ENCODE measurements around the gene RMC1.

The RMC1 gene

GRCh38 chr18:23502516-23503037 lies 734 bp upstream of the RMC1 start:
- no peaks in the 10 kb centered on the region for H3K9me2 ChIP-seq (replicated peaks; ENCODE audit: insufficient read depth, low read length)
- H3K27me3 ChIP-seq (ENCODE audit: low read length): no peaks in the 10 kb centered on the region
- H3K4me2 ChIP-seq (ENCODE audit: low read depth, low read length, poor library complexity, severe bottlenecking): peak overlapping the region; percentile 76
- no peak for TF ChIP-seq EZH2phosphoT487 (conservative IDR thresholded peaks at IDR 0.05; ENCODE audit: low read length)
- no peak for TF ChIP-seq CTCF (IDR thresholded peaks at IDR 0.05; ENCODE audit: insufficient read depth, low read length, poor library complexity, severe bottlenecking)
- H3K36me3 ChIP-seq (ENCODE audit: low read length): peaks cover 11% of the 10 kb centered on the region; the same call in 1 of the 2 replicates
- peak overlapping the region; percentile 70 for H3K27ac ChIP-seq (ENCODE audit: low read depth, low read length)
- peaks cover 41% of the 10 kb centered on the region for H3K79me2 ChIP-seq (ENCODE audit: insufficient read depth, low read length)
- H4K20me1 ChIP-seq (ENCODE audit: low read depth, low read length): no peaks in the 10 kb centered on the region; the same call in 1 of the 2 replicates
- peak overlapping the region; percentile 95 for H3K9ac ChIP-seq (ENCODE audit: low read length)
- H3K9me3 ChIP-seq (ENCODE audit: insufficient read depth, low read length): no peaks in the 10 kb centered on the region
- peaks cover 28% of the 10 kb centered on the region for H3F3A ChIP-seq (ENCODE audit: insufficient read depth)
- H3K4me3 ChIP-seq (ENCODE audit: insufficient read depth, low read length, poor library complexity, severe bottlenecking): peak overlapping the region; percentile 98
- peak overlapping the region; percentile 47 for H2AFZ ChIP-seq (ENCODE audit: low read depth, low read length, severe bottlenecking)

GRCh38 chr18:23503963-23504344 lies 643 bp downstream of the RMC1 start:
- H3F3A ChIP-seq (ENCODE audit: insufficient read depth): peaks cover 18% of the 10 kb centered on the region; the same call in 1 of the 2 replicates
- no peaks in the 10 kb centered on the region for H3K27me3 ChIP-seq (ENCODE audit: low read length)
- H3K79me2 ChIP-seq (ENCODE audit: insufficient read depth, low read length): peaks cover 53% of the 10 kb centered on the region
- peak overlapping the region; percentile 70 for H2AFZ ChIP-seq (ENCODE audit: low read depth, low read length, severe bottlenecking)
- peak overlapping the region; percentile 66 for H3K4me2 ChIP-seq (ENCODE audit: low read depth, low read length, poor library complexity, severe bottlenecking)
- no peaks in the 10 kb centered on the region; the same call in 1 of the 2 replicates for H4K20me1 ChIP-seq (ENCODE audit: low read depth, low read length)
- H3K4me3 ChIP-seq (ENCODE audit: insufficient read depth, low read length, poor library complexity, severe bottlenecking): peak overlapping the region; percentile 98
- peak overlapping the region; percentile 95 for H3K9ac ChIP-seq (ENCODE audit: low read length)
- no peaks in the 10 kb centered on the region for H3K9me3 ChIP-seq (ENCODE audit: insufficient read depth, low read length)
- peaks cover 23% of the 10 kb centered on the region; the same call in 1 of the 2 replicates for H3K36me3 ChIP-seq (ENCODE audit: low read length)
- peak overlapping the region; percentile 55 for H3K27ac ChIP-seq (ENCODE audit: low read depth, low read length)
- TF ChIP-seq EZH2phosphoT487 (conservative IDR thresholded peaks at IDR 0.05; ENCODE audit: low read length) (no peak), CTCF (IDR thresholded peaks at IDR 0.05; ENCODE audit: insufficient read depth, low read length, poor library complexity, severe bottlenecking) (no peak)
- H3K9me2 ChIP-seq (replicated peaks; ENCODE audit: insufficient read depth, low read length): no peaks in the 10 kb centered on the region

- no peaks in the 10 kb centered on the region; the same call in 1 of the 2 replicates for H4K20me1 ChIP-seq (ENCODE audit: low read depth, low read length)
- TF ChIP-seq CTCF (IDR thresholded peaks at IDR 0.05; ENCODE audit: insufficient read depth, low read length, poor library complexity, severe bottlenecking) (no peak), EZH2phosphoT487 (conservative IDR thresholded peaks at IDR 0.05; ENCODE audit: low read length) (no peak)
- peaks cover 15% of the 10 kb centered on the region; the same call in 1 of the 2 replicates for H3F3A ChIP-seq (ENCODE audit: insufficient read depth)
- peak overlapping the region; percentile 66 for H3K4me2 ChIP-seq (ENCODE audit: low read depth, low read length, poor library complexity, severe bottlenecking)
- no peak overlapping the region for H2AFZ ChIP-seq (ENCODE audit: low read depth, low read length, severe bottlenecking)
- peaks cover 53% of the 10 kb centered on the region for H3K79me2 ChIP-seq (ENCODE audit: insufficient read depth, low read length)
- H3K27ac ChIP-seq (ENCODE audit: low read depth, low read length): 0 out of 2 replicates have a peak overlapping the region, but pooled peaks have one; percentile 55
- peaks cover 23% of the 10 kb centered on the region; the same call in 1 of the 2 replicates for H3K36me3 ChIP-seq (ENCODE audit: low read length)
- H3K27me3 ChIP-seq (ENCODE audit: low read length): no peaks in the 10 kb centered on the region
- H3K4me3 ChIP-seq (ENCODE audit: insufficient read depth, low read length, poor library complexity, severe bottlenecking): peak overlapping the region; percentile 98
- peak overlapping the region; percentile 95 for H3K9ac ChIP-seq (ENCODE audit: low read length)
- H3K9me2 ChIP-seq (replicated peaks; ENCODE audit: insufficient read depth, low read length): no peaks in the 10 kb centered on the region
- no peaks in the 10 kb centered on the region for H3K9me3 ChIP-seq (ENCODE audit: insufficient read depth, low read length)
These were observed 1.4 kb downstream of the RMC1 start for GRCh38 chr18:23504720-23505119.
